Measurements from ENCODE around the gene BLNK.

The BLNK gene

DNA sequence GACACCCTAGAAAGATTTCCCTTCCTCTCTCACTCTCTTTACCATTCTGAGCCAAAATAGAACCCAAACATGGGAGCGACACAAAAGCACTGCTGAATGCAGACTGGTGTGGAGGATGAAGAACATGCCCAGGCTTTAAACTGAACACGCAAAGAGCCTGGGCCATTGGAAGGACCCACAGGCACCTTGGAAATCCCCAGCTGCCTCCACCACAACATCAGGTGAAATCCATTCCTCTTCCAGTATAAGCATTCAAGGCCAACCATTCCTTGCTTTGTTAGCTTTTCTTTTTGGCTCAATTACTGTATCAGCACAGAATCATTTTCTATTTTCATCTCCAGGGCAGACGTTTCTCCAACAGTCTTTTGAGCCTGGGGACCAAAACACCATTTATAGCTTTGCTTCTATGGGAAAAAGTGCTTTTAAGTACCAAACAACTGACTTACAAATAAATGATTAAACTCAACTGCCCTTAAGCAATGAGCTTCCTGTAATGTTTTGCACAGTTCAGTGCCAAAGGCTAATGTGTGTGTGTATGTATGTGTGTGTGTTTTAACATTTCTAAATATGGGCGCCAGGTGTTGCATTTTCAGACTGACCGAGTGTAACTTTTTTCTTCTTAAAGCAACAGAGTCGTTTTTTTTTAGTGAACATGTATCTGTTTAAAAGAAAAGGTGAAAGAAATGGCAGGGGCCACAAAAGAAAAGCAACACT lies 16.2 kb upstream of the BLNK start:
- peak; percentile 93 for FAIRE-seq

DNA sequence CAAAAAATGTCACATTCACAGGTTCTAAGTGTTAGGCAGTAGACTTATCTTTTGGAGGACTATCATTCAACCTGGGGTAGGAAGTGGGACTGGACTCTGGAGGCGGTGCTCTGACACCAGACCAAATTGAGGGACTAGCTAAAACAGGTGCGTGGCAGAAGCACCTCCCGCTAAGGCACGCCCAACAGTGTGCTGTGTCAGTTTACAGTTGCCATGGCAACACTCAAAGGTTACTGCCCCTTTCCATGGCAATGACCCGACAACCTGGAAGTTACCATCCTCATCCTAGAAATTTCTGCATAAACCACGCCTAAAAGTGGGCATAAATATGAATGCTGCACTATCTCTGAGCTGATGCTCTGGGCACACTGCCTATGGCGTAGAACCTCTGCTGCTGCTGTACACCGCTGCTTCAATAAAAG lies 14.0 kb upstream of the BLNK start:
- FAIRE-seq = no peak

DNA sequence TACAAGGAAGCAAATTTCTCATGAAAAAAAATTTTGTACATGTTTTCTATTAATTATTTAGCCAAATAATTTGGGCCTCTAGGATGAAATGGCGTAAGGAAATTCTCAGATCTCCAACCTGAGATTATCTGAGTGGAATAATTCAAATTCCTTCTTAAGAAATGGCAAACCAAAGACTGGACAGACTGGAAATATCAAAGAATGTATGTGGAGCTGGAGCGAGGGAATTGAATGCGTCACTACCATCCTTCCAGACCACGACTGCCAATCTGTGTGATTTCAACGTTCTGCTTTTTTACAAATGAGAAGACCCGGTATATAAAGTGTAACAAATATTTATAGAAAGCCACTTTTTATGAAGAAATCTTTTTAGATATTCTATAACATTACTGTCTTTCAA lies 12.4 kb upstream of the BLNK start:
- FAIRE-seq = no peak

DNA sequence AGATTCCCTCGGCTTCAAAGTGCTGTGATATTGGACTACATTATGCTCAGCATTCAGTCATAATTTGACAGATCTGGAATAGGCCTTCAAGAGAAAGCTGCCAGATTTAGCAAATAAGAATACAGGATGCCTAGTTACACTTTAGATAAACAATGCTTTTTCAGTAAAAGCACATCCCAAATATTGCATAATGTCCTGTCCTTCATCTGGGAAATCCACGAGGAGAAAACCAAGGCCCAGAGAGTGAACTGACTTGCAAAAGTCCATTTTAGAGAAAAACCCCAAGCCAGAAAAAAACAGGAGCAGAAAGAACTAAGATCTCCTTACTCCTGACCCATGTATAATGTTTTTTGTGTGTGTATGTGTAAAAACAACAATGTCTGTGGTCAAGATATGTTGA lies 12.0 kb upstream of the BLNK start:
- FAIRE-seq = no peak

DNA sequence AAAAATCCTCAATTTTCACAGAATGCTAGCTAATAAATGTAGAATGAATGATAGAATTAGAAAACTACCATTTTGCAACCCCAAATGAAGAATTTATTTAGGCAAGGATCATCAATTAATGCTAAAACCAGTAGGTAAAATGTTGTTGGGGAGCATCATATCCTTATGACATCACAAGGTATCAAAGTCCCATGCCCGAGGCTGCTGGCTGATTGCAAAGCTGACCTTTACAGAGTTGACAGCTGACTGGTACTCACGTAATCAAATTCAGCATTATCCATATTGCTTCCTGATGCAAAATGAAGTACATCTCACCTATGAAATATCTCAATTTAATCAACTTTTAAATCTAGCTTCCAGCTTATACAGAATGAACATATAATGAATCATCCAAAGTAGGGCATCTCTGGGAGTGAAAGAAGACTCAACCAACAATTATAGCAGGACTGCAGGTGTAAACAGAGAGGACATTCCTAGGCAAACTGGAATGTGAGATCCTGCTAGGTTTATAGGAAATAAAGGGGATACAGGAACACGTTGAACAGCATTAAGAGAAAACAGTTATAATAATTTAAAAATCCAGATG lies 10.2 kb upstream of the BLNK start:
- no peak for FAIRE-seq

DNA sequence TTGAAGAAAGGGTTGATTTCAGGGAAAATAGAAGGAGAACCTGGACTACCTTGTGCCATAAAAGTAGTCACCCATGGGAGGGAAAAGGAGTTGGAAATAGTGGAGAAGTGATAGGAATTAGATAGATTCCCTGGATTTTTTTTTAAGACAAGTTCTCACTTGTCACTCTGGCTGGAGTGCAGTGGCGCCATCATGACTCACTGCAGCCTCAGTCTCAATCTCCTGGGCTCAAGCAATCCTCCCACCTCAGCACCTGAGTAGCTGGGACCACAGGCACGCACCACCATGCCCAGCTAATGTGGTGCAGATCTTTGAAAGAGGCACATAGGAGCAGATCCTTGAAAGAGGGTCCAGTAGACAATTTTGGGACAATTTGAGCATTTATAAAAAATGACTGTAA lies 9.5 kb upstream of the BLNK start:
- no peak for FAIRE-seq

DNA sequence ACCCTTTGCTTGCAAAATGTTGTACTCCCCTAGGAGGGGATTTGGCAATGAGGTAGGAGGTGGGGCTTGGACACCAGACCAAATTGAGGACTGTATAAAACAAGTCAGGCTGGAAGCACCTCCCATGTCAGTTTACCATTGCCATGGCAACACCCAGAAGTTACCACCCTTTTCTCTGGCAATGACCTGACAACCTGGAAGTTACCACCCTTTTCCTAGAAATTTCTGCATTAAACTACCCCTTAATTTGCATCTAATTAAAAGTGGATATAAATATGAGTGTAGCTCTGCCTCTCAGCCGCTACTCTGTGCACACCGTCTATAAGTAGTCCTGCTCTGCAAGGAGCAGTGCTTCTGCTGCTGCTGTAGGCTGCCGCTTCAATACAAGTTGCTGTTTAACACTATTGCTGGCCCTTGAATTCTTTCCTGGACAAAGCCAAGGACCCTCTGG lies 7.8 kb upstream of the BLNK start:
- FAIRE-seq = no peak

DNA sequence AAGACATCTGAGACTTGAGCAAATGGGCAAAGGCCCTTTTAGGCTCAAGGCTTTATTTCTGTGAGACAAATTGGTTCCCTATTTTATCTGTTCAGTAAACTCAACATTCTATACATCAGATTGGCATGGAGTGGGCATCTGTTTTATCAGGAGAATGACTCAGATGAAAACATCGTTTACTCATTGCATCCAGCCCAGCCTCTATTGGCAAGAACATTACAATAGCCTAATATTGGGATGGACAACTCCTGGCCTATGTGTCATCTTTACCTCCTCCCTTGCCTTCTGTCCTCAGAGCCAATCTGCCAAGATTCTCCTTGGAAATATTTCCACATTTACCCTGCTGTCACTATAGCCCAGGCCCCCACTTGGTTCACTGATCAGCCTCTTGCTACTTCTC lies 5.5 kb upstream of the BLNK start:
- no peak for FAIRE-seq

DNA sequence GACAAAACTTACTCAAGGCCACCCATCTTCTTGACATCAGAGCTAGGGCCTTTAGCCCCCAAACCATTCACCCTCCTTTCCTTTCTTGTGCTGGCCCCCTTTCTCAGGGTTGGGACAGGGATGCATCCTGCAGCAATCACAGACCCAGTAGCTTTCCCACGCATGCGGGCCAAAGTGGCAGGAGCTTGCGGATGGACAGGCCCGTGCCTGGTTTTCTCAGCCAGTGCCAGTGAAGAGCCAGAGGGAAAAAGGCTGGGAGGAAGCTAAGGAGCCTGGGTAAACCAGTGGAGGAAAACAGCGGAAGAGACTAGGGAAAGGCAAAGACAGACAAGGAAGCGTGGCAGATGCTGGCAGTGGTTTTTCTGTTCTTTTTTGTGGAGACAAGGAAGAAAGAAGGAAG lies 5.1 kb upstream of the BLNK start:
- FAIRE-seq = no peak

DNA sequence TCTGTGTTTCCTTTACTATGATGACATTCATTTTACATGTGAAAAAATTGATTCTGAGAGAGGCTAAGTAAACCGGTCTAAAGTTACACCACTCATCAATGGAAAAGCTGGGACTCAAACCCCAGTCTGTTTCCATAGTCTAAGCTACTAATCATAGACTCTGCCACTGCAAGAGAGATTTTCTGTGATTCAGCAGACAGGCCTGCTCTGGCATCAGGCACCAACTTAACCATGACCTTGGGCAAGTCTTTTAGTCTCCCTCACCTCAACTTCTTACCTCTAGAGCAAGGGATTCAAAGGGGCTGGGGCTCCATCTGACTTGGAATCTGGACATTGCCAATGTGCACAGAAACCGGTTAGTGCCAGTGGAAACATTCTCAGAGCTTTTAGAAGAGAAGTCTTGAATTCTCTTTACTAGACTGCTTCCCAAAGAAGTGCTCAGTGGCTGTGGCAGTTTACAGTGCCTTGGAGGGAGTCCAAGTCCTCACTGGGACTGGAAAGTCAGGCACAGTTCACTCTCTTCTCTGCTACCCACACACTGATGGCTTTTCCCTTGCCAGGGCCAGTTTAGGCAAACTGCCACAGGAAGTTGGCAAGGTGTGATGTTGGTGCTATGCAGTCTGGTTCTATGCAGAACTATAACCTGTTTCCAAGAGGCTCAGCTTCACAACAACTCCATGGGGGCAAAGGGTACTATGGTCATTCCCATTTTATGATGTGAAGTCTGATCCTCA lies 4.5 kb upstream of the BLNK start:
- FAIRE-seq = no peak

DNA sequence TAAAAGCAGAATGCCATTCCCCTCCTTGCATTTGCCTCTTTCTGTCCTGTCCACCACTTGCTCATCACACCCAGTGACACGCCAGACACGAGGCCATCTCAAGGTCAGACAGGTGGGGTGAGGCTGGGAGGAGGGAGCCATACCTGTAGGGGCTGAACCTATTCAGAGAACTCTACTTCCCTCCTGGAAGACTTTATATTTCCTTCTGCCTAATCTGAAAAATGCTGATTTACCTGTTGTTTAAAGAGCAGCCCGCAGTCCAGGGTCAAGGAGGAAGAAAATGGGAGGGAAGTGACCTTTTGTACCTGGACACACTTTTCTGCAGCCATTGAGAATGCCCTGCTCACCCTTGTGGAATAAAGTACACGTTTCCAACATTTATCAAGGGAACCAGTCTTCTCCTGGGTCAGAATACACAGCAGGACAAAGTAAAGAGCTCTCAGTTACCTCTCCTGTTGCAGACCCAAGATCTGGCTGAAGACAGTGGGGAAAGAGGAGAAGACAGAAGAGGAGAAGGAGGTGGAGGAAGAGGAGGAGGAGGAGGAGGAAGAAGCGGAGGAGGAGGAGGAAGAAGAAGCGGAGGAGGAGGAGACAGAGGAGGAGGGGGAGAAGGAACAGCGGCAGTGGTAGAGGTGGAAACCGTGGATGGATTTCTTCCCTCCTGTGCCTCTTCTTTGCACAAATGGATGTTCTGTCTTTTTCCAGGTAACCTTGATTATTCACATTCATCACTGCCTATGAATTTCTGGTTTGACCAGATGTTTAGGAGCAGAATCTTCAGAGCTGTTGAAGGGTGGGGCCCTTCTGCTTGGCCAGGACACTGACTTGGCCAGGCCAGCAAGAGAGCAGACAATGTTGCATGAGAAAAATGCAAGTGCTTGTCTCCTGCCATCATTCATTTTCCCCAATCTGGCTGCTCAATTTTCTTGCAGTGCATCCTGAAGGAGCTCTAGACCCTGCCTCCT lies 1.2 kb upstream of the BLNK start:
- FAIRE-seq = no peak

DNA sequence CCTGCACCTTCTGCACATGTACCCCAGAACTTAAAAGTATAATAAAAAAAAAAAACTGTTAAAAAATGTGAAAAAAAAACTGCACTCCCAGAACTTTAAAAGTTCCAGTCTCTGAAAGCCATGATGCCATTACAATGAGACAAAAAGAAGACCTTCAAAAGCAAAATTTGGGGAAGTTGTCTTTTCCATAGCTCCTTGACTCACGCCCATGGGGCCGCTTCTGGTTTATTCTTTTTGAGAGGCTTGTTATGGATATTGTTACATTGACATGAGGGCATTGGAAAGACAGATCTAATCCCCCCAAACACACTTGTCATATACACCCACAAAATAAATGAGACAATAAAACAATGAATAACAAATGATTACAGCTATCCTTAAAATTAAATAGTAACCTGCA lies 798 bp downstream of the BLNK start:
- FAIRE-seq = peak; percentile 43

DNA sequence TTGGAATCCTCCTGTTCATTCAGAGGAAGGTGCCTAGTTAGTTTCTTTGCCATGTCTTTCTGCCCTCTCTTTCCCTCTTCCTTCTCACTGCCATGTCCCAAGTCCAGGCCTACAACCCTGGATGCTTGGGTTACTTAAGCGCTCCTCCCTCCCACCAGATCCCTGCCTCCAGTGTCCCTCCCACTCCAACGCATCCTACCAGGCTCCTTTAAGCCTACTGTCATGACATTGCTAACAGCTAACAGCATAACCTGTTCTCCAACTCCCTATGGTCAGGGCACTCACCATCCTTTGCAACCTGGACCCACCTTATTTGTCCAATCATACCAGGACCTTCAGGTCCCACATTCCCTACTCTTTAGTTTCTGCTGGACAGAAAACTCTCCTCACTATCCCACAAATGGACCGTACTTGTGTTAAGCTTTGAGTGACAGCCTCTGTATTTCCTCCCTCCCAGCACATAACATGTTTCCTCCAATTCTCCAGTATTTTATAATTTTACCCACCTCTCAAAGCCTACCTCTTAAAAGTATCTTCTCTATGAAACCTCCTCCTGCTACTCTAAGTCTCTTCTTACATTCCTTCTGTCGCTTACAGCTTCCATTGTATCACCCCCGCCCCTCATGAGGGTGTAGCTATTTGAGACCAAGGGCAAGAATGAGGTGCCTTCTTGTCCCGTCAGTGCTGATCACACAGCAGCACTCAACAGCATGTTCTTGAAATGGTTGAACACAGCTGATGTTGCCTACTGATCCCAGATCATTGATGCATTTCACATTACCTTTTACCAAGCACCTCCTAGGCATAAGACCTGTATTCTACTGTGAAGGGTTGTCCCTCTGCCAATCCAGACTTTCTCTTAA lies 1.7 kb downstream of the BLNK start:
- FAIRE-seq = no peak

DNA sequence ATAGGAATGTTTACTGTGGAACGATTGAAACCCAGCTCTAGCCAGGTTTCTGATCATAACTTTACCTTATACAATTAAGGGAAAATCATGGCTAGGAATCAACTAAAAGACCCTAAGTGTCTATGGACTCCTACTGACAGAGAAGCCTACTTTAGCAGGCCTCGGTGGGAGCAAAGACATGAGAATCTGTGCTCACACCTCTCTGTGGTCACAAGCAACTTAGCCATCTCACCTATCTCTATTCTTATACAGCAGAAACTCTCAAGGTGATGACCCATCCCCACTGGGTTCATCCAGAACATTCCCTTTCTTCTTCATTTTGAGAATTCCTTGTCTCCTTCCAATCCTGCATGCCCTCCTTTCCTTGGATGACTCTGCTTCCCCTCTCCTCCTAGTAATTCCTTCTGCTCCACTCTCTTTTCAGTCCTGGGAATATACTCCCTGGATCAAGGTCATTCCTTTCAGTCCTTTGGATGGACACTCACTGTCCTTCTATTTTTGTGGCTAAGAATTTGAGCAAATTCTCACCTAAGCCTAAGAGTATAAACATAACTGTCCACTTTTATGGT lies 2.9 kb downstream of the BLNK start:
- FAIRE-seq = no peak

DNA sequence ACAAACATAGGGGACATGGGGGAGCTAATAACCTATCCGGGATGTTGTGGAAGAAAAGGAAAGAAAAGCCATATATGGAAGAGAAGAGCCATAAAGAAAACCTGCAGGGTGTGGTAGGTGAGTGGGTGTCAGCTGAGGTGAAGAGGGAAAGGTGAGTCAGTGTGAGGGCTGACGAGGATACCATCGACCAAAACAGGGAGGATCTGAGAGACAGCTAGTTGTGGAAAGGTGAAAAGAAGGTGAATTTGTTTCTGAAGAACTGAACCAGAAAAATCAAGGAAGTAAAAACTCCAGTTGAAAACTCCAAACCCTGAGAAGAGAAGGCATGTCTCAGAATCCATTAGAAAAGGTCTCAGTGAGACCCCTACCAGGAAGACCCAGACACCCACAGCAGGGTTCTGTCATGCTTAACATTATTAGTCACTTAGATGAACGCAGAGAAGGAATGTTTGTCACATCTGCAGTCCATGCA lies 4.1 kb downstream of the BLNK start:
- FAIRE-seq = peak; percentile 49

DNA sequence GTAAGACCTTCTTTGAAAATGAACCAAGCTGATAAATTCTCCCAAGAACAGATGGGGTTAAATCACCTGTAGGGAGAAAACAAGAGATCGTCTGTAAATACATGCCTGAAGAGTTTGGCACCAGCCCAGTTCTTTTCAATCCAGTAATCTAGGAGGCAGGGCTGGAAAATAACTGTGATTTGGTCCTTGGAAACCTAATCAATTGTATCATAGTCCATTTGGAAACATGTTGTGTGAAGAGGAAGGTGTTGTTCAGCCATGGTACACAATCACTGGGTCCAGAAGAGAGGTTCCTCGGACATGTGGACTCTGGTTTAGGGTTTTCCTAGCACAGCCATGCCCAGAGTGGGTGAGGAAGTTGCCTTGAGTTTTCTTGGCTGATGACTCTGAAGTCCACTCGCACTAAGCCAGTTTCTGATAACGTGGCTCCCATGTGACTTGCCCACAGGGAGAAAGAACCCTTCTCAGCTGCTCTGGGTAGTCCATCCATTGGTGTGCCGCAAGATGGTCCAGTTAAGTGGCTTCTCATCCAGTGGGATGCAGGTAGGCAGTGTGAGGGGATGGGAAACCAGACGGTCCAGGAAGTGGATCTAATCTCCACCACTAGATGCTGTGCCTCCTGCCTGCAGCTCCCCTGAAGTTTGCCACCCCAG lies 5.1 kb downstream of the BLNK start:
- no peak for FAIRE-seq

DNA sequence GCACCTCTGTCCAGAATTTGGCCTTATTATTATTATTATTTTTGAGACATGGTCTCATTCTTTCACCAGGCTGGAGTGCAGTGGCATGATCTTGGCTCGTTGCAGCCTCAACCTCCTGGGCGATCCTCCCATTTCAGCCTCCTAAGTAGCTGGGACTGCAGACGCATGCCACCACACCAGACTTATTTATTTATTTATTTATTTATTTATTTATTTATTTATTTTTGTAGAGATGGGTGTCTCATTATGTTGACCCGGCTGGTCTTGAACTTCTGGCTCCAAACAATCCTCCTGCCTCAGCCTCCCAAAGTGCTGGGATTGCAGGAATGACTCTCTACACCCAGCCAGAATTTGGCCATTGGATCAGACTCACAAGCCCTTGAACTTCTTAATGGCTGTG lies 6.4 kb downstream of the BLNK start:
- FAIRE-seq = no peak

DNA sequence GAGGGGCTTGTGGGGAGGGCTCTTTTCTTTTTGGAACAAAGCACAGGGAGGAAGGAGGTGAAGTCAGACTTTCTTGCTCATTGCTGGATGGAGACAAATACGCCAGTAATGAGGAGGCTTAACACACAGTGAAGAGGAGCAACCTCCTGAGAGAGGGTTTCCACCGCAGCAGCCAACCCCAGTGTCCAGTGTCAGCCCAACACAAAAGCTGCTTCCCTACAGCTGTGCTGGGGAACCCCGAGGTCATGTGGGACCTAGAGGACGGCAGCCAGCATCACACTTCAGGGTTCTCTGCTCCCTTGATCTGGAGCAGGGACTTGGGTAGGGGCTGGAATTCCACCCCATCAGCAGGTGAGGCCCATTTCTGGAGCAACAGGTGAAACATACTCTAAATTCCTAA lies 7.7 kb downstream of the BLNK start:
- FAIRE-seq = no peak

DNA sequence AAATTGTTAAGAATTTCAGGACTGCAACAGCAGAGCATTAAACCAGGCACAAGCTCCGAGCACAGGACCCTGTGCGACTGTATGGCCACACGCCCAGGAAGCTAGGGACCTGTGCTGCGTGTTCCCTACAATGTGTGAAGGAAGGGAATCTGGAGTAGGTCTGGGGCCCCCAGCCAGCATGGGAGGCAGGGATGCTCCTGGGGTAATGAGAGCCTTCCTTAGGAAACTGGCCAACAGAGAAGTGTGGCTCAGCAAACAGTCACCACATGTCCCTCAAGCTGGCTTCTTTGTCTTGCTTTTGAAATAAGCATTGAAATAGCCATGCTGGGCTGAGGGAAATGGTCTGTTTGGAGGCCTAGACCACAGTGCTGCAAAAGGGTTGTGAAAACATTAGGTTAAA lies 8.2 kb downstream of the BLNK start:
- FAIRE-seq = no peak

DNA sequence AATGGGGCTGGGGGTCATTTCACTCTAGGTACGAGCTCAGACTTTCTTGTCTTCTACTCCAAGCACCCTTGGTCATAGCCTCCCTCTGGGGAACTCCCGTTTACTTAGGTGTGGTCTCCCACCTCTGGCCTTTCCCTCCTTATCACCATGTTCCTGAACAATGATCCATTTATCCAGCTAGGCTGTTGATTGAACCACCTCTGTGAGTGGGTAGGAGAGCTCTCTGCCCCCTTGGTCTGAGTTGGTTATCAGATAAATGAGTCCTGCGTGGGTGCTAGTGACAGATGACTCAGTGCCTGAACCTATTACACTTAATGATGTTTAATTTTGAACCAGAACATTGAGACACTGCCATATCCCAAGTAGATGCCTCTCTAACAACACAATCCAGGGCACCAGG lies 9.4 kb downstream of the BLNK start:
- no peak for FAIRE-seq

DNA sequence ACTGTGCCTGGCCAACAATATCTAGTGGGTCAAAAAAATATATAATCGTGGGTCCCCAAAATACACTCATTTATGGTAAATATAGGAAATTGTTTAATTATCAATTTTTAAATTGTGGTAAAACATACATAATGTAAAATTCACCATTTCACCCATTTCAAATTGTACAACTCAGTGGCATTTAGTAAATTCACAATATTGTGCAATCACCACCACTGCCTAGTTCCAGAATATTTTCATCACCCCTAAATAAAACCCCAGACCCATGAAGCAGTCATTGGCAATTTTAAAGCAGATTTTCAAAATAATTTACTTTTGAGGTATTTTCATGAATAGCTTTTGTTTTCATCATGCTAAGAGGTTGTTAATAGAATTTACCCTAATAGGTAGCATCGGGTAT lies 10.2 kb downstream of the BLNK start:
- no peak for FAIRE-seq

All from colon (tissue), 2 donors.